ENCODE data around the gene SUPT3H.

Gene SUPT3H

DNA sequence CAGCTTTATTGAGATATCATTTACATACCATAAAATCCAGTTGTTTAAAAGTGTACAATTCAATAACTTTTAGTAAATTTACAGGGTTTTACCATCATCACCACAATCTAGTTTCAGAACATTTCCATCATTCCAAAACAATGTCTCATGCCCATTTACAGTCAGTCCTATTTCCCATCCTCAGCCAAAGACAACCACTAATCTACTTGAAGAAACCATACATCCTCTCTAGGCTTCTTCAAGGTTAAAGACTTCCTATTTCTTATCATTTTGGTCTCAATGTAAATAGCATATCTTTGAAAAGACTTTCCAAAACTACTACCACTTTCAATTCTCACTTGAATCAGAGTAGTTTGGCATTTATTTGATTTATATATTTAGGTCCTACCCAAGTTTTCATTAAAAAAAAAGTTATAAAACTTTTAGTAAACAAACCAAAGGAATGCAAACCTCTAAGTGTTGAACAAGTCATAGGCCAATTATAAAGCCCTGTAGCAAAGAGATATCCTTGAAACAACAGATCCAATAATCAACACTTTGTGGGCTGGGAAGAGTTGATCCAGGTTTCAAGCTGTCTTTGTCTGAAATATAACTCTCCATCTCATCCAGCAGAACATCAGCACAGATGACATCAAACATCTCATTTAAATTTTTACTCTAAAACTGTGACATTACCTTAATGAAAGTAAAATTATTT is 260.9 kb downstream of the SUPT3H start:
- peaks cover 4% of the 10 kb centered on the region; the same call in 1 of the 2 replicates for H3K4me1 ChIP-seq (ENCODE audit: control insufficient read depth, insufficient read depth, low read length)
- H3K27ac ChIP-seq (ENCODE audit: low read depth, low read length): no peak overlapping the region
- H3K9ac ChIP-seq (ENCODE audit: low read depth, low read length): no peak overlapping the region
- no peaks in the 10 kb centered on the region for H3K9me3 ChIP-seq (ENCODE audit: control insufficient read depth, insufficient read depth, low read length)
- no peaks in the 10 kb centered on the region for H3K27me3 ChIP-seq (ENCODE audit: control insufficient read depth, insufficient read depth, low read length)
- H3K36me3 ChIP-seq (ENCODE audit: control insufficient read depth, insufficient read depth, low read length): no peaks in the 10 kb centered on the region
- no peak overlapping the region for H3K4me3 ChIP-seq (ENCODE audit: low read depth, low read length)

DNA sequence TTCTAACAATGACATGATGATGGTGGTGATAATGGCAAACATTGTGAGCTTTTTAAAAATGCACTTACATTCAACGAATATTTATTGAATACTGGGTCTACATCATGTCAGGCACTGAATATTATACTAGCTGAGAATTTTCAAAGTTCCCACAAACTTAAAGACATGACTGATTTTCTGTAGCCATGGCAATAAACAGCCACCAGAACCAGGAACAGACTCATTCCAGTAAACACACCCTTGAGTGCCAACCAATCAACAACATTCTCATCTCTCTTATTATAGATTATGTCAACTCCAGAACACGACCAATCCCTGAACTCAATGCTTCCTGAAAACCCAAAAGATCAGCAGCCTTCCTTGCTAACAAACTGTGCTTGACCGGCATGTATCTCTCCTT is 262.0 kb downstream of the SUPT3H start:
- Histone ChIP-seq H3K27me3 (ENCODE audit: control insufficient read depth, insufficient read depth, low read length) (no peaks in the 10 kb centered on the region), H3K4me1 (ENCODE audit: control insufficient read depth, insufficient read depth, low read length) (0 out of 2 replicates have a peak, but pooled peaks cover 1% of the 10 kb centered on the region), H3K4me3 (ENCODE audit: low read depth, low read length) (no peak overlapping the region), H3K27ac (ENCODE audit: low read depth, low read length) (no peak overlapping the region), H3K9me3 (ENCODE audit: control insufficient read depth, insufficient read depth, low read length) (no peaks in the 10 kb centered on the region), H3K9ac (ENCODE audit: low read depth, low read length) (no peak overlapping the region), H3K36me3 (ENCODE audit: control insufficient read depth, insufficient read depth, low read length) (no peaks in the 10 kb centered on the region)

DNA sequence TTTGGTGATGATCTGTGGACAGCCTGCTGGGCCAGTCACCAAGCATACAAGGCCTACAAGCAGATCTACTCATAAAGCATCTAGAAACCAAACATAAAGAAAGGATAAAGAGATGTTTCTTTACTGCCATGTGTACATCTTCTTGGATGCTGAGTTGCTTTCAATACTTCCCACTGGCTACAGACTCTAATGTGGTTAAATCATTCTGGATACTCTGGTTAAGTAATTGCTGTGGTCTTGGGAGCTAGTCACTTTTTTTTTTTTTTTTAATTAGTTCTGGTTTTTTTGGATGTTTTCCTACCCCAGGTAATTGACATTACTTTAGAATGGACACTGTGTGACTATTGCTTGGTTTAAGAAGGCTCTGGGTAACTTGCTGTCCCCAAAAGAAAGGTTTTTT is 265.0 kb downstream of the SUPT3H start:
- Histone ChIP-seq H3K4me1 (ENCODE audit: control insufficient read depth, insufficient read depth, low read length) (0 out of 2 replicates have a peak, but pooled peaks cover 5% of the 10 kb centered on the region), H3K27me3 (ENCODE audit: control insufficient read depth, insufficient read depth, low read length) (no peaks in the 10 kb centered on the region), H3K4me3 (ENCODE audit: low read depth, low read length) (no peak overlapping the region), H3K36me3 (ENCODE audit: control insufficient read depth, insufficient read depth, low read length) (no peaks in the 10 kb centered on the region), H3K9ac (ENCODE audit: low read depth, low read length) (no peak overlapping the region), H3K9me3 (ENCODE audit: control insufficient read depth, insufficient read depth, low read length) (no peaks in the 10 kb centered on the region), H3K27ac (ENCODE audit: low read depth, low read length) (no peak overlapping the region)

DNA sequence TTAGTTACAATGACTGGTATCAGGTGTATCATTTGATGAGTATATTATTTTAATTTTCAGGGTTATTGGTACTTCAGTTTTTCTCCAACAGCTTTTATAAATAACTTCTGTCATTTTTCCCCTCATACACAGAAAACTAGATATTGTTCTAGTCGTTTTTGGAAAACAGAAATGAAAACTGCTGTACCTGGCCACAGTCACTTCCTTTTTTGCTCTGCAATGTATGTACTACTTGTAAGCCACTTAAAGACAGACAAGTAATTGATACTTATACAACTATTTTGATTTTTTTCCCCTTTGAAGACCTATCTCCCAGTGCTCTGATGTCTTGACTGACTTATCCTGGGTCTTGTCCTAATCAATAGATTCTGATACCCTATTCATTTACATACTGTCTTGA is 268.2 kb downstream of the SUPT3H start:
- Histone ChIP-seq H3K9ac (ENCODE audit: low read depth, low read length) (no peak overlapping the region), H3K27ac (ENCODE audit: low read depth, low read length) (no peak overlapping the region), H3K4me3 (ENCODE audit: low read depth, low read length) (no peak overlapping the region), H3K9me3 (ENCODE audit: control insufficient read depth, insufficient read depth, low read length) (no peaks in the 10 kb centered on the region), H3K4me1 (ENCODE audit: control insufficient read depth, insufficient read depth, low read length) (0 out of 2 replicates have a peak, but pooled peaks cover 5% of the 10 kb centered on the region), H3K36me3 (ENCODE audit: control insufficient read depth, insufficient read depth, low read length) (no peaks in the 10 kb centered on the region), H3K27me3 (ENCODE audit: control insufficient read depth, insufficient read depth, low read length) (no peaks in the 10 kb centered on the region)

DNA sequence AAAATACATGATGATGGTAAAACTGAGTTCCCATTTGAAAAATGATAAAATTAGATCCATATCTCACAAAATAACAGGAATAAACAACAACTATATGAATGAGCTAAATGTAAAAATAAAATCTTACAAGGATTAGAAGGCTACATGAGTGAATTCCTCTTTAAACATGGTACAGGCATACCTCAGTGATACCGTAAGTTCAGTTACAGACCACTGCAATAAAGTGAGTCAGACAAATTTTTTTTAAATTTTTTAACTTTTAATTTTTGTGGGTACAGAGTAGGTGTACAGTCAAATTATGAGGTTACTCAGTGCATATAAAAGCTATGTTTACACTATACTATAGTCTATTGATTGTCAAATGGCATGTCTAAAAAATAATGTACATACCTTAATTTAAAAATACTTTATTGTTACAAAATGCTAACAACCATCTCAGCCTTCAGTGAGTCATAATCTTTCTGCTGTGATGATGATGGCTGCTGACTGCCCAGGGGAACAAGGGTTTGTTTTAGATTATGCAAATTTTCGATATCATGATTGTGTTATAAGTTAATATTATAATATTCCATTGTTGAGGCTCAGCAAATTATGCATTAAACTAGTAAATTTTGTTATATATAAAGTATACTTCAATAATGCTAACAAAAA is 272.4 kb downstream of the SUPT3H start:
- H3K4me3 ChIP-seq (ENCODE audit: low read depth, low read length): no peak overlapping the region
- H3K4me1 ChIP-seq (ENCODE audit: control insufficient read depth, insufficient read depth, low read length): no peaks in the 10 kb centered on the region
- no peak overlapping the region for H3K9ac ChIP-seq (ENCODE audit: low read depth, low read length)
- no peaks in the 10 kb centered on the region for H3K36me3 ChIP-seq (ENCODE audit: control insufficient read depth, insufficient read depth, low read length)
- no peak overlapping the region for H3K27ac ChIP-seq (ENCODE audit: low read depth, low read length)
- no peaks in the 10 kb centered on the region for H3K9me3 ChIP-seq (ENCODE audit: control insufficient read depth, insufficient read depth, low read length)
- H3K27me3 ChIP-seq (ENCODE audit: control insufficient read depth, insufficient read depth, low read length): no peaks in the 10 kb centered on the region

DNA sequence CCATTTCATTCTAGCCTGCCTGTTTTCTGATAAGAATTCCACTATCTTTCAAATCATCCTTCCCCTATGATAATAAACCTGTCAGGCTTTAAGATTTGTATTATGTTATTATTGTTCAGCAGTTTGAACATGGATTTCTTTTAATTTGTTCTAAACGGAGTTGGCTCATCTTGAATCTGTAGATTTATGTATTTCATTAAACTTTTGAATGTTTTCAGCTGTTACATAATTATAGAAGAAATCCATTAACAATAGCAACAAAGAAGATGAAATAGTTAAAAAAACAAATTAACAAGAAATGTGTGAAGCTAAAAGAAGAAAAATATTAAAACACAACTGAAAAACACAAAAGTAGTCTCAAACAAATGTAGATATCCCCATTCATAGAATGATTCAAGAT is 273.3 kb downstream of the SUPT3H start:
- Histone ChIP-seq H3K9ac (ENCODE audit: low read depth, low read length) (no peak overlapping the region), H3K27ac (ENCODE audit: low read depth, low read length) (no peak overlapping the region), H3K36me3 (ENCODE audit: control insufficient read depth, insufficient read depth, low read length) (no peaks in the 10 kb centered on the region), H3K27me3 (ENCODE audit: control insufficient read depth, insufficient read depth, low read length) (no peaks in the 10 kb centered on the region), H3K4me1 (ENCODE audit: control insufficient read depth, insufficient read depth, low read length) (no peaks in the 10 kb centered on the region), H3K4me3 (ENCODE audit: low read depth, low read length) (no peak overlapping the region), H3K9me3 (ENCODE audit: control insufficient read depth, insufficient read depth, low read length) (no peaks in the 10 kb centered on the region)

DNA sequence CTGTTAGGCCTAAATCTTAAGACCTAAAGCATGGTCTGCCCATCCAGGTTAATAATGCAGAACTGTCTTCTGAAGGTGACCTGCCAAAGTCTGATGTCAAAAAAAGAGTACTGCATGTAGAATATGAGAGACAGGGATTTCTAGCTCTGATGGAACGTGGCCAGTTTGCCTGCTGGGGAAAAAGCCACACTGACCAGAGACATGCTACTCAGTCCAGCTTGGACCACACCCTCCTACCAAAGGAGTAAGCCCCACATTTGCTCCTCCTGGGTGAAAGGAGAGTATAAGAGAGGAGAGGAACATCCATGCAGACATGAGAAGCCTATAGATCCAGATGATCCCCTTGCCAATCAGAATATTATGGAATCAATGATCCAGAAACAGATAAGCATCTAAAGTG is 279.5 kb downstream of the SUPT3H start:
- Histone ChIP-seq H3K4me3 (ENCODE audit: low read depth, low read length) (no peak overlapping the region), H3K36me3 (ENCODE audit: control insufficient read depth, insufficient read depth, low read length) (no peaks in the 10 kb centered on the region), H3K4me1 (ENCODE audit: control insufficient read depth, insufficient read depth, low read length) (no peaks in the 10 kb centered on the region), H3K9ac (ENCODE audit: low read depth, low read length) (no peak overlapping the region), H3K9me3 (ENCODE audit: control insufficient read depth, insufficient read depth, low read length) (no peaks in the 10 kb centered on the region), H3K27ac (ENCODE audit: low read depth, low read length) (no peak overlapping the region), H3K27me3 (ENCODE audit: control insufficient read depth, insufficient read depth, low read length) (no peaks in the 10 kb centered on the region)

DNA sequence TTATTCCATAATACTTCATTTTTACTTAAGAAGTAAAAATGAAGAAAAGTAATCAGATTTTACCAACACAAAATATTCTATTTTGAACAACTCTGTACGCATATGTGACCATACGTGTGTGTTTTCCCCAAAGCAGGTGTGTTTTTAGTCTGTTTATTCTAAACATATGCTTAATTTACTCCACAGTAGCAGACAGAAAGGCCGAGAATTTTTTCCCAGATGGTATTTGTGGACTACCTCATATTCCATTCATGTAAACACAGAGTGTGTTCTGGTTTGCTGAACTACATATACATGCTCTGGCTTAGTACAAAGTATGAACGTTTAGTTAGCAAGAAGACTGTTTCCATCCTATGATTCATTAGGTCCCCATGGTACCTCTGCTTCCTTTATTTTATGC is 282.9 kb downstream of the SUPT3H start:
- no peaks in the 10 kb centered on the region for H3K4me1 ChIP-seq (ENCODE audit: control insufficient read depth, insufficient read depth, low read length)
- H3K9ac ChIP-seq (ENCODE audit: low read depth, low read length): no peak overlapping the region
- H3K27me3 ChIP-seq (ENCODE audit: control insufficient read depth, insufficient read depth, low read length): no peaks in the 10 kb centered on the region
- no peak overlapping the region for H3K4me3 ChIP-seq (ENCODE audit: low read depth, low read length)
- H3K36me3 ChIP-seq (ENCODE audit: control insufficient read depth, insufficient read depth, low read length): no peaks in the 10 kb centered on the region
- no peak overlapping the region for H3K27ac ChIP-seq (ENCODE audit: low read depth, low read length)
- H3K9me3 ChIP-seq (ENCODE audit: control insufficient read depth, insufficient read depth, low read length): no peaks in the 10 kb centered on the region

DNA sequence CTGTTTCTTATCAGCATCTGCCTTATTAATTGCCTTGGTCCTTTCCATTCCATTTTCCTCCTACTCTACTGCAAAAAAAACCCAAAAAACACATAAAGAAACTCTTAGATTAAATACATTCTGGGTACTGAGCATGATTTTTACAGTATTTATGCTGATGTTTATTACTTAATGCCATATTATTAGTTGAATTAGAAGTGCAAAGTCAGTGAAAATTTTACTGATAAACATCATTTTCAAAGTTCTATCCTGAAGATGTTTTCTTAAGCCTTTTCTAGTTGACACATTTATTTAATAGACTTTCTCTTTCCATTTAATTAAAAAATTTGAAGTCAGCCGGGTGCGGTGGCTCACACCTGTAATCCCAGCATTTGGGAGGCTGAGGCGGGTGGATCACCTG is 285.6 kb downstream of the SUPT3H start:
- Histone ChIP-seq H3K9ac (ENCODE audit: low read depth, low read length) (no peak overlapping the region), H3K4me1 (ENCODE audit: control insufficient read depth, insufficient read depth, low read length) (no peaks in the 10 kb centered on the region), H3K27ac (ENCODE audit: low read depth, low read length) (no peak overlapping the region), H3K27me3 (ENCODE audit: control insufficient read depth, insufficient read depth, low read length) (no peaks in the 10 kb centered on the region), H3K4me3 (ENCODE audit: low read depth, low read length) (no peak overlapping the region), H3K36me3 (ENCODE audit: control insufficient read depth, insufficient read depth, low read length) (no peaks in the 10 kb centered on the region), H3K9me3 (ENCODE audit: control insufficient read depth, insufficient read depth, low read length) (no peaks in the 10 kb centered on the region)

DNA sequence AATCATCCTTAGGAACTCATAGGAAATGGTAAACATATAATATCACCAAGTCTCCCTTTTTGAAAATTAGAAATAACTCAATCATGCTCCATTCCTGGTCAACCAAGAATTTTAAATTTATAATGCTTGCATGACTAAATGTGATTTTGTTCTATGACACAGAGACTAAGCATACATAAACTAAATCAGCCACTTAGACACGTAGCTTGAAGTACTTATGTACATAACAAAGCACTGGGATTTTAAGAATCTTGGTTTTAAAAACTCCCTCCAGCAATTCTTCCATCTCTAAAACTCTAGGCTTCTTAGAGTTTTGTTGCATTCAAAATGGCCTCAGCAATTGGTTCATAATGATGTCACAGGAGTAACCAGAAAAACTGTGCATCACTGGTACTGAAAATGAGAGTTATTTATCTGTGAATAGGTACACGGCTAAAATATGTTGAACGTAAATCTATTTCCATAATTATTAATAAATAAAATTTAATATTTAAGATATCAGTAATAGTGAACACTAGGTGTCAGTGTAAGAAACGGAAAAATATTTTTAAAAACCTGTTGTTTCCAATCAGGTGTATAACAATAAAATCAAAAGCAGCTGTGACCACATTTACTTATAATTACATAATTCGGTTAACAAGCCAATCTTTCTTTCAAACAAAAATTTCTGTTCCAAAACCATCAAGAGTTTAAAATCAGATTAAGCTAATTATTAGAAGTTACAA is 291.2 kb downstream of the SUPT3H start:
- no peak overlapping the region for H3K9ac ChIP-seq (ENCODE audit: low read depth, low read length)
- no peaks in the 10 kb centered on the region for H3K27me3 ChIP-seq (ENCODE audit: control insufficient read depth, insufficient read depth, low read length)
- H3K4me3 ChIP-seq (ENCODE audit: low read depth, low read length): no peak overlapping the region
- no peak overlapping the region for H3K27ac ChIP-seq (ENCODE audit: low read depth, low read length)
- H3K9me3 ChIP-seq (ENCODE audit: control insufficient read depth, insufficient read depth, low read length): no peaks in the 10 kb centered on the region
- no peaks in the 10 kb centered on the region for H3K4me1 ChIP-seq (ENCODE audit: control insufficient read depth, insufficient read depth, low read length)
- no peaks in the 10 kb centered on the region for H3K36me3 ChIP-seq (ENCODE audit: control insufficient read depth, insufficient read depth, low read length)

DNA sequence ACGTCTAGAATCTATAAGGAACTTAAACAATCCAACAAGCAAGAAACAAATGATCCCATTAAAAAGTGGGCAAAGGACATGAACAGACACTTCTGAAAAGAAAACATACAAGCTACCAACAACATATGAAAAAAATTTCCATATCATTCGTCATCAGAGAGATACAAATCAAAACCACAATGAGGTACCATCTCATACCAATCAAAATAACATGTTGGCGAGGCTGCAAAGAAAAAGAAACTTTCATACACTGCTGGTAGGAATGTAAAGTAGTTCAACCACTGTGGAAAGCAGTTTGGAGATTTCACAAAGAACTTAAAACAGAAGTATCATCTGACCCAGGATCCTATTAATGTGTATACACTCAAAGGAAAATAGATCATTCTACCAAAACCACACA is 293.5 kb downstream of the SUPT3H start:
- no peak overlapping the region for H3K9ac ChIP-seq (ENCODE audit: low read depth, low read length)
- no peak overlapping the region for H3K4me3 ChIP-seq (ENCODE audit: low read depth, low read length)
- H3K9me3 ChIP-seq (ENCODE audit: control insufficient read depth, insufficient read depth, low read length): no peaks in the 10 kb centered on the region
- H3K4me1 ChIP-seq (ENCODE audit: control insufficient read depth, insufficient read depth, low read length): no peaks in the 10 kb centered on the region
- H3K27ac ChIP-seq (ENCODE audit: low read depth, low read length): no peak overlapping the region
- H3K27me3 ChIP-seq (ENCODE audit: control insufficient read depth, insufficient read depth, low read length): no peaks in the 10 kb centered on the region
- no peaks in the 10 kb centered on the region for H3K36me3 ChIP-seq (ENCODE audit: control insufficient read depth, insufficient read depth, low read length)

Measured in HUES48 (cell line).